ENCODE results near the gene SUSD2.

Gene SUSD2

DNA sequence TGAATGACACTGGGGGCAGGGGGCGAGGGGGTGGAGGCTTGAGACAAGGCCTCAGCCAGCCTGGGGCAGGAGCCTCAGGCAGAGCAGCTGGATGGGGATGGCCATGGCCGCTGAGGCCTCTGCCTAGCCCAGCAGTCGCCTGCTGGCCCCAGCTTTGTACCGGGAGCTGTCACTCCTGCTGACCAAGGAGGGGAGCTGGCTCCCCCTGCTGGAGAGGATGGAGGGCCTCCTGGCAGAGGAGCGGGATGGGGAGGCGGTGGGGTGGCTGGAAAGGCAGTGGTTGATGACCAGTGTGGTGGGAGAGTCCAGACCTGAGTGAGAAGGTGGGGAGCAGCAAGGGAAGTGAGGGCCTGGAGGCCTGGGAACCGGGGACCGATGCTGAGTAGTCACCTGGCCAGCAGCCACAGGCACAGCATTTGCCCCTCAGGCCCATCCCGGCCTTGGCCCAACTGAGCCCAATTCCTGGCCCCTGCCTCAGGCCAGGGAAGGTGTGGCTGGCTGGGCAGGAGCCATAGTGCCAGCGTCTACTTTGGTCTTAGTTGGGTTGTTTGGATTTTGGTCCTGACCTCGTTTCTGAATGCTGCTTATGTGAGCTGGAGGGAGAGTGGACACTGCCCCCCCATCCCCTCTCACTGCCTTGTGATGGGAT lies 6.0 kb upstream of the SUSD2 start:
- TF ChIP-seq EZH2phosphoT487 (IDR thresholded peaks at IDR 0.05; ENCODE audit: borderline replicate concordance, low read length): no peak
- TF ChIP-seq, protein P1, sequence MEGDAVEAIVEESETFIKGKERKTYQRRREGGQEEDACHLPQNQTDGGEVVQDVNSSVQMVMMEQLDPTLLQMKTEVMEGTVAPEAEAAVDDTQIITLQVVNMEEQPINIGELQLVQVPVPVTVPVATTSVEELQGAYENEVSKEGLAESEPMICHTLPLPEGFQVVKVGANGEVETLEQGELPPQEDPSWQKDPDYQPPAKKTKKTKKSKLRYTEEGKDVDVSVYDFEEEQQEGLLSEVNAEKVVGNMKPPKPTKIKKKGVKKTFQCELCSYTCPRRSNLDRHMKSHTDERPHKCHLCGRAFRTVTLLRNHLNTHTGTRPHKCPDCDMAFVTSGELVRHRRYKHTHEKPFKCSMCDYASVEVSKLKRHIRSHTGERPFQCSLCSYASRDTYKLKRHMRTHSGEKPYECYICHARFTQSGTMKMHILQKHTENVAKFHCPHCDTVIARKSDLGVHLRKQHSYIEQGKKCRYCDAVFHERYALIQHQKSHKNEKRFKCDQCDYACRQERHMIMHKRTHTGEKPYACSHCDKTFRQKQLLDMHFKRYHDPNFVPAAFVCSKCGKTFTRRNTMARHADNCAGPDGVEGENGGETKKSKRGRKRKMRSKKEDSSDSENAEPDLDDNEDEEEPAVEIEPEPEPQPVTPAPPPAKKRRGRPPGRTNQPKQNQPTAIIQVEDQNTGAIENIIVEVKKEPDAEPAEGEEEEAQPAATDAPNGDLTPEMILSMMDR (IDR thresholded peaks at IDR 0.05; ENCODE audit: low read depth, low read length, poor library complexity, severe bottlenecking): peak; percentile 90
- no peaks in the 10 kb centered on the region for H3K27me3 ChIP-seq (ENCODE audit: control insufficient read depth, low read length)
- no peak overlapping the region for H3K27ac ChIP-seq (ENCODE audit: low read depth, low read length)
- no peaks in the 10 kb centered on the region for H4K20me1 ChIP-seq (ENCODE audit: control insufficient read depth, insufficient read depth, low read depth, low read length)
- H3K9me3 ChIP-seq (ENCODE audit: control insufficient read depth, insufficient read depth, low read length): no peaks in the 10 kb centered on the region
- H3K79me2 ChIP-seq (ENCODE audit: control insufficient read depth, low read length): no peaks in the 10 kb centered on the region
- H3K4me2 ChIP-seq (ENCODE audit: low read length): no peak overlapping the region
- H3K4me1 ChIP-seq (ENCODE audit: control insufficient read depth, low read length): no peaks in the 10 kb centered on the region
- H3K9me2 ChIP-seq (replicated peaks; ENCODE audit: control insufficient read depth, low read length): no peaks in the 10 kb centered on the region
- peaks cover 7% of the 10 kb centered on the region for H3K36me3 ChIP-seq (ENCODE audit: control insufficient read depth, low read length)
- H3K4me3 ChIP-seq (ENCODE audit: low read length): no peak overlapping the region
- H3F3A ChIP-seq (ENCODE audit: control insufficient read depth, insufficient read depth): no peaks in the 10 kb centered on the region

DNA sequence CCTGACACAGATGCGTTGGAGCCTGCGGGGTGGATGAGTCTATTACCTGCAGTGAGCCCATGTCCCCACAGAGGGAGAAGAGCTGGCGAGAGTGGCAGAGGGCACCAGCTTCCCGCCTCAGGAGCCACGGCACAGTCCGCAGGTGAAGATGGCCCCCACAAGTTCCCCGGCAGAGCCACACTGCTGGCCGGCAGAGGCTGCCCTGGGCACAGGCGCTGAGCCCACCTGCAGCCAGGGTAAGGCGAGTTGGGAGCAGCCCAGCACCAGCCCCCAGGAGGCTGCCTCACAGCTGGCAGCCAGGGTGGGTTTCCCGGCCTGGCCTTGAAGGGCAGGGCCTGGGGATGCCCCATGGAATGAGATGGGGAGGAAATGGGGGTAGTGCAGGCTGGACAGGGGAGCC lies 5.2 kb upstream of the SUSD2 start:
- TF ChIP-seq, protein P1 (IDR thresholded peaks at IDR 0.05; ENCODE audit: low read depth, low read length, poor library complexity, severe bottlenecking): no peak
- no peak for TF ChIP-seq EZH2phosphoT487 (IDR thresholded peaks at IDR 0.05; ENCODE audit: borderline replicate concordance, low read length)
- Histone ChIP-seq H3K27ac (ENCODE audit: low read depth, low read length) (no peak overlapping the region), H3K9me2 (replicated peaks; ENCODE audit: control insufficient read depth, low read length) (no peaks in the 10 kb centered on the region), H3K36me3 (ENCODE audit: control insufficient read depth, low read length) (peaks cover 7% of the 10 kb centered on the region), H3K9me3 (ENCODE audit: control insufficient read depth, insufficient read depth, low read length) (no peaks in the 10 kb centered on the region), H3K4me1 (ENCODE audit: control insufficient read depth, low read length) (no peaks in the 10 kb centered on the region), H3K27me3 (ENCODE audit: control insufficient read depth, low read length) (no peaks in the 10 kb centered on the region), H3K4me3 (ENCODE audit: low read length) (no peak overlapping the region), H3K4me2 (ENCODE audit: low read length) (no peak overlapping the region), H4K20me1 (ENCODE audit: control insufficient read depth, insufficient read depth, low read depth, low read length) (no peaks in the 10 kb centered on the region), H3F3A (ENCODE audit: control insufficient read depth, insufficient read depth) (no peaks in the 10 kb centered on the region), H3K79me2 (ENCODE audit: control insufficient read depth, low read length) (no peaks in the 10 kb centered on the region)

DNA sequence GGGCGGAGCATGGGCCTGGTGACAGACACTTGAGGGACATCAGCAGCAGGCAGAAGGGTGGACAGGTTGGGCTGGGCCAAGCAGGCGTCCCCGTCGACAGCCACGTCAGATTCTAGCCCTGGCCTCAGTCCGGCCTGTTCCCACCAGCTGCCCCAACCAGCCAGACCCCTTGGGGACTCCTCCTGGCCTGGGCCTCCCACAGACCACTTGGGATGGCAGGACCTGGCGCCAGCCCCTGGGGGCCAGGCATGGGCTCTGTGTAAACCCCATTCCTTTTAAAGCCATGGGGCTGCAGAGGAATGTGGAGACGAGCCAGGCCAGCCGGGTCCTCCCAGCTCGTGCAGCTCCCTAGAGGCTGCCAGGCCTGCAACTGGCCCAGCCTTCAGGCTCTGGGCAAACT lies 4.7 kb upstream of the SUSD2 start:
- no peak overlapping the region for H3K4me2 ChIP-seq (ENCODE audit: low read length)
- H3K36me3 ChIP-seq (ENCODE audit: control insufficient read depth, low read length): peaks cover 7% of the 10 kb centered on the region
- H4K20me1 ChIP-seq (ENCODE audit: control insufficient read depth, insufficient read depth, low read depth, low read length): no peaks in the 10 kb centered on the region; the same call in 1 of the 2 replicates
- H3K27ac ChIP-seq (ENCODE audit: low read depth, low read length): no peak overlapping the region
- H3K4me1 ChIP-seq (ENCODE audit: control insufficient read depth, low read length): no peaks in the 10 kb centered on the region
- no peaks in the 10 kb centered on the region for H3K79me2 ChIP-seq (ENCODE audit: control insufficient read depth, low read length)
- H3K9me3 ChIP-seq (ENCODE audit: control insufficient read depth, insufficient read depth, low read length): no peaks in the 10 kb centered on the region
- H3K27me3 ChIP-seq (ENCODE audit: control insufficient read depth, low read length): no peaks in the 10 kb centered on the region
- TF ChIP-seq, protein P1 (IDR thresholded peaks at IDR 0.05; ENCODE audit: low read depth, low read length, poor library complexity, severe bottlenecking): no peak
- no peak for TF ChIP-seq EZH2phosphoT487 (IDR thresholded peaks at IDR 0.05; ENCODE audit: borderline replicate concordance, low read length)
- H3K4me3 ChIP-seq (ENCODE audit: low read length): no peak overlapping the region
- no peaks in the 10 kb centered on the region for H3F3A ChIP-seq (ENCODE audit: control insufficient read depth, insufficient read depth)
- H3K9me2 ChIP-seq (replicated peaks; ENCODE audit: control insufficient read depth, low read length): no peaks in the 10 kb centered on the region
